PC-3 (cell line): ENCODE results near the gene ADIRF. TPM values are rescaled to one million over a fixed set of nuclear protein-coding genes. Genes with fewer than 3 reads are reported as not detected.
"Not testable (repeated sequence)": the region's sequence is repeated elsewhere in the genome, so short reads cannot be mapped to it uniquely, and the experiment has no call there.

Source experiments
- ATAC-seq: fragments of 200-7000 bp; cut with Tn5 transposase; 2 replicates; pipeline ENCODE4 v1.9.1; 2020; ENCODE audit warnings: mild to moderate bottlenecking, moderate library complexity
- BruUV-seq: library from RNA; stranded (reverse); fragments of 400-500 nt; replicated peaks from 2 replicates; lab custom pipeline; 2021; lab: Mats Ljungman, UMichigan
- CTCF ChIA-PET: fragments of 300-600 bp; sonication (Branson Sonifier 250); formaldehyde crosslinking; loops from one replicate; lab custom pipeline; 2022; ENCODE audit warnings: antibody characterized with exemption; lab: Charles Lee
- POLR2A ChIA-PET: fragments of 300-600 bp; sonication (Branson Sonifier 250); formaldehyde crosslinking; loops from one replicate; lab custom pipeline; 2022; ENCODE audit warnings: antibody characterized with exemption; ENCODE audit not compliant: unreplicated experiment; lab: Charles Lee
- DNase-seq: peaks from one replicate; pipeline ENCODE4 v3.0.0-alpha.2; 2015
- H2AFZ ChIP-seq: fragments of 300-600 bp; sonication (generic); 2 replicates; pipeline ENCODE4 v1.6.0; 2016; ENCODE audit warnings: antibody characterized with exemption, low read length
- H3F3A ChIP-seq: fragments of 300-600 bp; sonication (generic); one replicate; pipeline ENCODE4 v1.6.0; 2017; ENCODE audit warnings: antibody characterized with exemption, low read length, control low read depth, mild to moderate bottlenecking; ENCODE audit not compliant: unreplicated experiment
- H3K27ac ChIP-seq: fragments of 300-600 bp; sonication (generic); 2 replicates; pipeline ENCODE4 v1.5.1; 2016; ENCODE audit warnings: mild to moderate bottlenecking, low read length
- H3K27me3 ChIP-seq: fragments of 300-600 bp; sonication (generic); 2 replicates; pipeline ENCODE4 v1.6.1; 2016; ENCODE audit warnings: low read length, mixed read lengths
- H3K36me3 ChIP-seq: fragments of 300-600 bp; sonication (generic); 2 replicates; pipeline ENCODE4 v1.6.1; 2016; ENCODE audit warnings: low read depth, mixed run types, low read length, mixed read lengths
- H3K4me1 ChIP-seq: fragments of 300-600 bp; sonication (generic); 2 replicates; pipeline ENCODE4 v1.5.1; 2016; ENCODE audit warnings: low read length; ENCODE audit not compliant: insufficient read depth
- H3K4me2 ChIP-seq: fragments of 300-600 bp; sonication (generic); 2 replicates; pipeline ENCODE4 v1.6.0; 2016; ENCODE audit warnings: low read length
- H3K4me3 ChIP-seq: fragments of 300-600 bp; sonication (generic); 2 replicates; pipeline ENCODE4 v1.5.1; 2016; ENCODE audit warnings: mild to moderate bottlenecking, low read length, mixed read lengths
- H3K79me2 ChIP-seq: fragments of 300-600 bp; sonication (generic); 2 replicates; pipeline ENCODE4 v1.6.1; 2017; ENCODE audit warnings: low read length, mixed read lengths
- H3K9ac ChIP-seq: fragments of 300-600 bp; sonication (generic); 2 replicates; pipeline ENCODE4 v1.6.0; 2016; ENCODE audit warnings: mild to moderate bottlenecking, low read length
- H3K9me2 ChIP-seq: fragments of 300-600 bp; sonication (generic); replicated peaks from 2 replicates; pipeline ENCODE4 v1.6.1; 2016; ENCODE audit warnings: mixed run types, low read length, mixed read lengths
- H3K9me3 ChIP-seq: fragments of 300-600 bp; sonication (generic); 2 replicates; pipeline ENCODE4 v1.6.1; 2016; ENCODE audit warnings: low read length, mixed read lengths
- H4K20me1 ChIP-seq: fragments of 300-600 bp; sonication (generic); 2 replicates; pipeline ENCODE4 v1.6.1; 2016; ENCODE audit warnings: low read length, mixed read lengths
- CTCF ChIP-seq: fragments of 300-600 bp; sonication (generic); conservative IDR thresholded peaks from 2 replicates; pipeline ENCODE4 v1.5.1; 2017; ENCODE audit warnings: antibody characterized with exemption, low read depth, mild to moderate bottlenecking, low read length
- EZH2 ChIP-seq: fragments of 300-600 bp; sonication (generic); IDR thresholded peaks from one replicate; pipeline ENCODE4 v1.6.1; 2017; ENCODE audit warnings: antibody characterized with exemption, mild to moderate bottlenecking, low read length; ENCODE audit not compliant: unreplicated experiment
- EZH2phosphoT487 ChIP-seq: fragments of 300-600 bp; sonication (generic); IDR thresholded peaks from 2 replicates; pipeline ENCODE4 v1.6.1; 2018; ENCODE audit warnings: mild to moderate bottlenecking, antibody characterized with exemption, low read length, borderline replicate concordance
- intact Hi-C: fragments of 100-400 bp; cut with micrococcal nuclease; formaldehyde crosslinking; loops from 2 replicates; pipeline ENCODE4 v1.9.0; 2023
- total RNA-seq: library from RNA; depleted of rRNA; stranded (reverse); fragments of >200 nt; gene quantifications from 2 replicates; pipeline ENCODE4 v1.2.3, GENCODE V29; 2014

Gene ADIRF
- total RNA-seq, 1 experiment from 2014 or later, result 259 TPM

DNA sequence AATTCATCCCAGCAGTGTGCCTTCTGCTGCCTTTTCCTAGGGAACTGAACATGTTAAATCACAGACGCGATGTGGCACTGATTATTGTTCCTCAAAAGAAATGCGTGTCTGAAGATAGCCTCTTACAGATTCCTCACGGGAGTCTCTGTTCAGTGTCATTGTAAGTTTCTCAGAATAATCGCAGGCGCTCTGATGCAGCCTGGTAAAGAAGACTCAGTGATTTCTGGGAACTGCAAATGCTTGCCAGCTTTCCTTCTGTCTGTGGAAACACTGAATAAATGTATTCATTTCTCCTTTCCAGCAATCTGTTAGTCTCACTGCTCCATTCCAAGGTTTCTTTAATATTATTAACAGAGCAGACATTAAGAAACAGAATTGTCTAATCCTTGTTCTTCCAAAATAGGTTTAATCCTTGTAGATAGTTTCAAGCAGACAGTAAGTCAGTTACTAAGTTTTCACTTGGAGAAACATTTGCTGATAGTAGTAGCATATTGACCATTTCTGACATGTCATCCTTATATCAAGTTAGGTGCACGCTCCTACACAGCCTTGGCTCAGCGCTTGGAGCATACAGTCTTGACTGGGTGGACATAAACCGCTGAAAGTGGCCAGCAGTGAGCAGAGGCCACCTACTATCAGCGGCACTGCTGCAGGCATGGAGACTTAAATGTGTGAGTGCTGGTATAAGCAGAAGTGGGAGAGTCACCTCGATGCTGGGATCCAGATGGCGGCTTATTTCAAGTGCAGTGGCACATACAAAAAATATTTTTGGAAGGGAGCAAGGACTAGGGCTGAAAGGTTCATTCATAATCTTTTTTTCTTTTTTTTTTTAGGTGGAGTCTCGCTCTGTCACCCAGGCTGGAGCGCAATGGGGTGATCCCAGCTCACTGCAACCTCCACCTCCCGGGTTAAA, 38.6 kb upstream of the ADIRF start:
- H3K36me3 ChIP-seq, result no peaks in the 10 kb centered on the region
- H4K20me1 ChIP-seq, result no peaks in the 10 kb centered on the region
- no peaks in the 10 kb centered on the region for H3K79me2 ChIP-seq
- no peaks in the 10 kb centered on the region for H3K9me3 ChIP-seq
- H3K4me3 ChIP-seq, result no peak overlapping the region
- no peaks in the 10 kb centered on the region for H3F3A ChIP-seq
- BruUV-seq, result no TSS peak
- ChIA-PET POLR2A (no interaction called here), CTCF (no interaction called here)
- no peak for DNase-seq
- intact Hi-C loops, result no loop called here
- peaks cover 13% of the 10 kb centered on the region for H3K4me1 ChIP-seq
- no peaks in the 10 kb centered on the region for H3K27me3 ChIP-seq
- no peak overlapping the region for H3K27ac ChIP-seq
- H3K4me2 ChIP-seq, result no peak overlapping the region
- no peak for TF ChIP-seq EZH2
- TF ChIP-seq CTCF, result no peak
- TF ChIP-seq EZH2phosphoT487, result no peak
- no peak overlapping the region for H3K9ac ChIP-seq
- ATAC-seq, result no peak
- H3K9me2 ChIP-seq, result no peaks in the 10 kb centered on the region
- H2AFZ ChIP-seq, result no peak overlapping the region

DNA sequence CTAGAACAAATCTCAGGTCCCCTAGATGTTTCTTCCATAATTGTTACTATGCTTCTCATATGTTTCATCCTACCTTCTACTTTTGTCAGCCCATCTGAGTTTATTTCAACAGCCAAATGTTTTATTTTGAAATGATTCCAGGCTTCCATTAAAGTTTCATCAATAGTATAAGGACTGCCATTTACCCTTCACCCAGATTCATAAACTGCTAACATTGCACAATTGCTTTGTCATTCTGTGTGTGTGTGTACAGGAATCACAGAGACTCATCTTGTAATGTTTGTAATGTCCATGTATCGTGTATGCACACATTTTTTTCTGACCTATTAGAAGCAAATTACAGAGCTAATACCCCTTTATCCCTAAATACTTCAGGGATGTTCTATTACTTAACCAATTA, 36.4 kb upstream of the ADIRF start:
- Histone ChIP-seq H3K4me2 (peak overlapping the region; percentile 13; the same call in 1 of the 2 replicates), H3K9me3 (no peaks in the 10 kb centered on the region), H3K36me3 (no peaks in the 10 kb centered on the region), H3K9ac (no peak overlapping the region), H3K27ac (no peak overlapping the region), H4K20me1 (no peaks in the 10 kb centered on the region), H3K4me1 (peaks cover 13% of the 10 kb centered on the region), H3K4me3 (no peak overlapping the region), H3K27me3 (no peaks in the 10 kb centered on the region), H2AFZ (no peak overlapping the region), H3F3A (no peaks in the 10 kb centered on the region), H3K79me2 (no peaks in the 10 kb centered on the region), H3K9me2 (no peaks in the 10 kb centered on the region)
- intact Hi-C loops, result no loop called here
- peak; percentile 57 for ATAC-seq
- no TSS peak for BruUV-seq
- CTCF ChIA-PET, result no interaction called here
- DNase-seq, result peak; percentile 60
- no peak for TF ChIP-seq CTCF
- no peak for TF ChIP-seq EZH2
- TF ChIP-seq EZH2phosphoT487, result no peak
- POLR2A ChIA-PET, result no interaction called here

DNA sequence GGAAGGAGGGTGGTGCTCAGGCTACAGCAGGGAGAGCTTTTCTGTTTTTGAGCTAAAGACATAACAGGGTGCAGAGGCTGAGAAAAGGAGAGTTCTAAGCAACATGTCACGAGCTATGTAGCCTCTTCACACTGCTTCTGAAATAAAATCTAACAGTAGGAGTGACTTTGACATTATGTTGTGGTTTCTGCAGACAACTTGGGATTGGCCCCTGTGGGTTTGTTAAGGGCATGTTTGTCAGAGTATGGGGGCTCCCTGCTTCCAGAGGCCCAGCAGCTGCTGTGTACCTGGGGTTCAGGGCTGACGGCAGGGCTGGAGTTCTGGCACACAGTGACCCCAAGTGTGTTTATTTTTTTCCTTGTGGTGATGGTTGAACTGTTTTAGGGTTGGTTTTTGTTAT, 35.6 kb upstream of the ADIRF start:
- ChIA-PET POLR2A (no interaction called here), CTCF (no interaction called here)
- no peaks in the 10 kb centered on the region for H4K20me1 ChIP-seq
- H3K36me3 ChIP-seq, result no peaks in the 10 kb centered on the region
- H3K27me3 ChIP-seq, result no peaks in the 10 kb centered on the region
- H3K27ac ChIP-seq, result no peak overlapping the region
- no peak for DNase-seq
- no peaks in the 10 kb centered on the region for H3F3A ChIP-seq
- H3K9me3 ChIP-seq, result no peaks in the 10 kb centered on the region
- no peak overlapping the region for H3K9ac ChIP-seq
- no peak for TF ChIP-seq EZH2phosphoT487
- TF ChIP-seq CTCF, result no peak
- no peak for TF ChIP-seq EZH2
- no peaks in the 10 kb centered on the region for H3K79me2 ChIP-seq
- H3K4me3 ChIP-seq, result no peak overlapping the region
- no peaks in the 10 kb centered on the region for H3K9me2 ChIP-seq
- H3K4me1 ChIP-seq, result peaks cover 13% of the 10 kb centered on the region
- no peak for ATAC-seq
- H3K4me2 ChIP-seq, result no peak overlapping the region
- BruUV-seq, result no TSS peak
- no peak overlapping the region for H2AFZ ChIP-seq
- intact Hi-C loops, result no loop called here

- BruUV-seq, H3K9me2 ChIP-seq, CTCF ChIA-PET, intact Hi-C loops, H3F3A ChIP-seq, H4K20me1 ChIP-seq, H3K4me3 ChIP-seq, H3K9me3 ChIP-seq, H3K36me3 ChIP-seq, H3K79me2 ChIP-seq, H2AFZ ChIP-seq, H3K27me3 ChIP-seq, H3K27ac ChIP-seq, POLR2A ChIA-PET, H3K4me2 ChIP-seq, H3K9ac ChIP-seq: not testable (repeated sequence)
- peaks cover 13% of the 10 kb centered on the region for H3K4me1 ChIP-seq
- peak; percentile 23 for DNase-seq
- ATAC-seq, result peak; percentile 31; the same call in 1 of the 2 replicates
Observed at GRCh38 chr10:86934162-86934711, 34.0 kb upstream of the ADIRF start.
